ENCODE measurements around the gene PEX11A.

PEX11A gene

GRCh38 chr15:89640245-89640644, 50.3 kb downstream of the PEX11A start:
- no peaks in the 10 kb centered on the region; the same call in 1 of the 2 replicates for H3K9me3 ChIP-seq (ENCODE audit: insufficient read depth, low read length)
- no peaks in the 10 kb centered on the region for H3K4me1 ChIP-seq (ENCODE audit: insufficient read depth, insufficient read length)
- TF ChIP-seq YY1 (IDR thresholded peaks at IDR 0.05; ENCODE audit: insufficient read depth, insufficient read length) (no peak), SUZ12 (IDR thresholded peaks at IDR 0.05; ENCODE audit: extremely low read depth, insufficient read depth, insufficient read length) (no peak)
- peaks cover 44% of the 10 kb centered on the region for H3K36me3 ChIP-seq (ENCODE audit: insufficient read depth, insufficient read length, low read length)
- no peak for DNase-seq (ENCODE audit: low read depth, low spot score)
- no peak overlapping the region for H3K9ac ChIP-seq (ENCODE audit: insufficient read length, low read depth)
- no peaks in the 10 kb centered on the region for H3K27me3 ChIP-seq (ENCODE audit: insufficient read depth, insufficient read length)
- H3K4me3 ChIP-seq (ENCODE audit: insufficient read length, low read depth) = no peak overlapping the region

- no peak for TF ChIP-seq YY1 (IDR thresholded peaks at IDR 0.05; ENCODE audit: insufficient read depth, insufficient read length)
- no peak for TF ChIP-seq ZNF274 (IDR thresholded peaks at IDR 0.05; ENCODE audit: low read depth, low read length)
- TF ChIP-seq SUZ12 (IDR thresholded peaks at IDR 0.05; ENCODE audit: extremely low read depth, insufficient read depth, insufficient read length) = no peak
- Histone ChIP-seq H3K36me3 (ENCODE audit: insufficient read depth, insufficient read length, low read length) (peaks cover 52% of the 10 kb centered on the region), H3K27me3 (ENCODE audit: insufficient read depth, insufficient read length) (no peaks in the 10 kb centered on the region), H3K4me1 (ENCODE audit: insufficient read depth, insufficient read length) (no peaks in the 10 kb centered on the region), H3K9ac (ENCODE audit: insufficient read length, low read depth) (no peak overlapping the region), H3K9me3 (ENCODE audit: insufficient read depth, low read length) (peaks cover 18% of the 10 kb centered on the region; the same call in 1 of the 2 replicates), H3K4me3 (ENCODE audit: insufficient read length, low read depth) (no peak overlapping the region)
- DNase-seq (ENCODE audit: low read depth, low spot score) = no peak
Observed at GRCh38 chr15:89633585-89633984, 57.0 kb downstream of the PEX11A start.

- no peak overlapping the region for H3K9ac ChIP-seq (ENCODE audit: insufficient read length, low read depth)
- H3K36me3 ChIP-seq (ENCODE audit: insufficient read depth, insufficient read length, low read length) = peaks cover 60% of the 10 kb centered on the region
- DNase-seq (ENCODE audit: low read depth, low spot score) = no peak
- TF ChIP-seq ZNF274 (IDR thresholded peaks at IDR 0.05; ENCODE audit: low read depth, low read length) = no peak
- TF ChIP-seq SUZ12 (IDR thresholded peaks at IDR 0.05; ENCODE audit: extremely low read depth, insufficient read depth, insufficient read length) = no peak
- TF ChIP-seq YY1 (IDR thresholded peaks at IDR 0.05; ENCODE audit: insufficient read depth, insufficient read length) = no peak
- peaks cover 18% of the 10 kb centered on the region; the same call in 1 of the 2 replicates for H3K9me3 ChIP-seq (ENCODE audit: insufficient read depth, low read length)
- no peaks in the 10 kb centered on the region for H3K27me3 ChIP-seq (ENCODE audit: insufficient read depth, insufficient read length)
- H3K4me3 ChIP-seq (ENCODE audit: insufficient read length, low read depth) = no peak overlapping the region
- no peaks in the 10 kb centered on the region for H3K4me1 ChIP-seq (ENCODE audit: insufficient read depth, insufficient read length)
Observed at GRCh38 chr15:89632563-89633430, 57.8 kb downstream of the PEX11A start.

GRCh38 chr15:89631902-89632264, 58.7 kb downstream of the PEX11A start:
- no peaks in the 10 kb centered on the region for H3K27me3 ChIP-seq (ENCODE audit: insufficient read depth, insufficient read length)
- no peaks in the 10 kb centered on the region for H3K4me1 ChIP-seq (ENCODE audit: insufficient read depth, insufficient read length)
- peaks cover 69% of the 10 kb centered on the region for H3K36me3 ChIP-seq (ENCODE audit: insufficient read depth, insufficient read length, low read length)
- no peak overlapping the region for H3K9ac ChIP-seq (ENCODE audit: insufficient read length, low read depth)
- H3K4me3 ChIP-seq (ENCODE audit: insufficient read length, low read depth) = no peak overlapping the region
- TF ChIP-seq YY1 (IDR thresholded peaks at IDR 0.05; ENCODE audit: insufficient read depth, insufficient read length) (no peak), SUZ12 (IDR thresholded peaks at IDR 0.05; ENCODE audit: extremely low read depth, insufficient read depth, insufficient read length) (no peak), ZNF274 (IDR thresholded peaks at IDR 0.05; ENCODE audit: low read depth, low read length) (no peak)
- no peak for DNase-seq (ENCODE audit: low read depth, low spot score)
- H3K9me3 ChIP-seq (ENCODE audit: insufficient read depth, low read length) = peaks cover 18% of the 10 kb centered on the region; the same call in 1 of the 2 replicates

Data from NT2/D1 (cell line).